ENCODE data around the gene TMX2.
"Not testable (repeated sequence)": the region's sequence is repeated elsewhere in the genome, so short reads cannot be mapped to it uniquely, and the experiment has no call there.

The TMX2 gene, protein sequence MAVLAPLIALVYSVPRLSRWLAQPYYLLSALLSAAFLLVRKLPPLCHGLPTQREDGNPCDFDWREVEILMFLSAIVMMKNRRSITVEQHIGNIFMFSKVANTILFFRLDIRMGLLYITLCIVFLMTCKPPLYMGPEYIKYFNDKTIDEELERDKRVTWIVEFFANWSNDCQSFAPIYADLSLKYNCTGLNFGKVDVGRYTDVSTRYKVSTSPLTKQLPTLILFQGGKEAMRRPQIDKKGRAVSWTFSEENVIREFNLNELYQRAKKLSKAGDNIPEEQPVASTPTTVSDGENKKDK

DNA sequence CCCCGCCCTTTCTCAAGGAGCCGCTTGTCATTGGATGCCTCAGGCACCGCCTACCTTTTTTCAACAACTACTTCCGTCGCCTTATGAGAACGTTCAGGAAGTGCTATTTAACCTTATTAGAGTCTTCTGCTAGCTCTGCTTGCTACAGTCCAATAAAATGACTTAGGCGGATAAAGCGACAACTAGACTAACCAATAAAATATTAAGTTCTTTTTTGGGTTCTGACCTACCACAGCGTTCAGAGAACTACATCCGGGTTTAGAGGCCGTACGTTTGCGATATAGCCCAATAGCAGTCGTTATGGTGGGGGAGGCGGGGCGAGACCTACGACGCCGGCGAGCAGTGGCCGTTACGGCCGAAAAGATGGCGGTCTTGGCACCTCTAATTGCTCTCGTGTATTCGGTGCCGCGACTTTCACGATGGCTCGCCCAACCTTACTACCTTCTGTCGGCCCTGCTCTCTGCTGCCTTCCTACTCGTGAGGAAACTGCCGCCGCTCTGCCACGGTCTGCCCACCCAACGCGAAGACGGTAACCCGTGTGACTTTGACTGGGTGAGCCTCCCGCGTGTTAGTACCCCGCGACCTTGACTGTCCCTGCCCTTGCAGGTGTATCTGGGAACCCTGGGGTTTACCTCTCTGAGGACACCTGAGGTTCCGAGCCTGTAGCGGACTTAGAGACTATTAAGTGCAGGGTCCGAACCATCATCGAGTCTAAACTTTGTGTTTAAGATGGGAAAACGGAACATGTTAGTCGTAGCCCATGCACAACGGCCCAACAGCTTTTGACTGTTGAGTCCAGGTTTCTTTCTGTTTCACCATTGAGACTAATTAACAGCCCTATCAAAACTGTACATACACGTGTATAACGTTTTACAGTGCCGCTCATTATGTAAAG lies at the start of gene TMX2:
TMX2 (plus strand) TSS at position 338 of the 895 bp plus-strand sequence; CDS start at position 364, 26 bp downstream.
- peak; percentile 90 for DNase-seq

- no peak for DNase-seq
These were observed 49.5 kb upstream of the TMX2 start for GRCh38 chr11:57662893-57663292.

DNA sequence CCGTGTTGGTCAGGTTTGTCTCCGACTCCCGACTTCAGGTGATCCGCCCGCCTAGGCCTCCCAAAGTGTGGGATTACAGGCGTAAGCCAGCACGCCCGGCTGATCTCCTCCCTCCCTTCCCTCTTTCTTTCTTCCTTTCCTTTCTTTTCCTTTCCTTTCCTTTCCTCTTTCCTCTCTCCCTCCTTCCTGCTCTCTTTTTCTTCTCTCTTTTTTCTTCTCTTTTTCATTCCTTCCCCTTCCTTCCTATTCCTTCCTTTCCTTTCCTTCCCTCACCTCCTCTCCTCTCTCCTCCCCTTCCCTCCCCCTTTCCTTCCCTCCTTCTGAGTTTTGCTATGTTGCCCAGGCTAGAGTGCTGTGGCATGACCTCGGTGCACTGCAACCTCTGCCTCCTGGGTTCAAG lies 48.4 kb upstream of the TMX2 start:
- no peak for DNase-seq

- peak; percentile 94 for DNase-seq
These were observed 45.2 kb upstream of the TMX2 start for GRCh38 chr11:57667117-57667735.

GRCh38 chr11:57667736-57668433 lies 44.5 kb upstream of the TMX2 start, which contains the start of gene ZDHHC5:
Gene ZDHHC5 (plus strand): TSS chr11:57668114. CDS start chr11:57673091, 4,977 bp downstream.
- DNase-seq = peak; percentile 99

DNA sequence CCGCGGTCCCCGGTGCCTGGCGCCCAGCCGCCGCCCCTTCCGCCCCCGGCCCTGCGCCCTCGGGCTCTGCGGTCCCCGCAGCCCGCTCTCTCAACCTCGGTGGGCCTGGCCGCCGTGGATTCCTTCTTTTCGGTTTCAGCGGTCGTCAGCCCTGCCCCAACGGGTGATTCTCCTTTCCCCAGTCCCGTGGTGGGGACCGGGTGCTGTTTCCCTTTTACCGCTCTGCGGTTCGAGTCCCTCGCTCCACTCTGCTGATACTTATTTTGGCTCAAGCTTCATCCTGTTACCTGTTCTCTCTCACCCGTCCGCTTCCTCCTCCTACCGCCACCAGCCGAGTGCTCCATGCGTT lies 44.0 kb upstream of the TMX2 start:
- DNase-seq = no peak

GRCh38 chr11:57674251-57674650 lies 38.1 kb upstream of the TMX2 start:
- DNase-seq = no peak

- no peak for DNase-seq
These were observed 37.0 kb upstream of the TMX2 start for GRCh38 chr11:57675176-57675941.

DNA sequence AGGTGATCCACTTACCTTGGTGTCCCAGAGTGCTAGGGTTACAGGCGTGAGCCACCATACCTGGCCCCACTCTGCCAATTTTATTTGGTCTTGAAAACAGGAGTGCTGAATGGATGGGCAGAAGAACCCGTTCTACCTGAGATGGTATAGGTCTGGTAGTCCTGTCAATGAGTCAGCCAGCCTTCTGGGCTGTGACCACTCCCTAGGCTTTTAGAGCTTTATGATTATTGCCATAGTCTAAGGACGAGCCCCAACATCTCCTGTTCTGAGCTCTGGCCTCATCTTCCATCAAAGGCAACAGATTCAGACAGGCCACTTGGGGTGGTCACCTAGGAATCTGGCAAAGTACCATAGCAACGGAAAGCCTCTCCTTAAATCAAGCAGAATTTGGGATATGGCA lies 33.0 kb upstream of the TMX2 start:
- DNase-seq = no peak

DNA sequence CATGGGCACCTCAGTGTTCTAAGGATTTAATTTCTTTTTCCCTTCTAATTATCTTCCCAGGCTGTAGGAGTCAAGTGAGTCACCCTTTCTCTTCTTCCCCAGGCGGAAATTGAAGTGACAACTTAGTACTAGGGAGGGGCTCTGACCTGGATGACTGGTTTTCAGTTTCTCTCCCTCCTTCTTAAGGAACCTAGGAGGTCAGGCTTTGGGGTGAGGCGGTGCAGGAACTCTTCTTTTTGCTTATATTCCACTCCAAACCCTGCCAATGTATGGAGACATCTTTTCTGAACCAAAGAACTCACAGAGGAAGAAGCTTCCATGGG lies 31.9 kb upstream of the TMX2 start:
- DNase-seq = no peak

DNA sequence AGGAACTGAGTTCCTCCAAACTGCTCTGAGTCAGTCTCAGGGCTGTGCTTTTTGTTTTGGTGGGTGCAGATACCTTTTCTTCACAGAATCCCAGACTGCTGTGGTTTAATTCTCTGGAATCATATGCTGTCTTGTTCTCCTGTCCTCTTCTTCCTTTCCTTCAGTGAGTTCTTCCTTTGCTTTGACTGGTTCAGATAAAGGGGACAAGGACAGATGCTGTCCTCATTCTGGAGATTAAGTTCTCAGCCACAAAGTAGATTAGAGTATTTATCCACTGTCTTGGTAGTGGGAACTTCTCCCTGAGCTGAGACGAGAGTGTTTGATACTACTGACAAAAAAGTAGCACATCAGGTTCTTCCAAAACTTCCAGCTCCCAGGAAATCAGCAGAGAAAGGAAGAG lies 31.2 kb upstream of the TMX2 start:
- no peak for DNase-seq

DNA sequence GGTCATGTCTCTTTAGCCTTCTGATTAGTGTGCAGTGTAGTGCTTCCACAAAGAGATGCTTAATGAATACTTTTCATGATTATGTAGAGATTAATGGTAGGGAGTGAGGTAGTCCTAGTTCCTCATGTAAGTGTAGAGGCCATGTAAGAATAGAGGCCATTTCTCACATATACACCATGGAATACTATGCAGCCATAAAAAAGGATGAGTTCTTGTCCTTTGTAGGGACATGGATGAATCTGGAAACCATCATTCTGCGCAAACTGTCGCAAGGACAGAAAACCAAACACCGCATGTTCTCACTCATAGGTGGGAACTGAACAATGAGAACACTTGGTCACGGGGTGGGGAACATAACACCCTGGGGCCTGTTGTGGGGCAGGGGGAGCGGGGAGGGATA lies 21.9 kb upstream of the TMX2 start:
- DNase-seq = not testable (repeated sequence)

- DNase-seq = no peak
These were observed 13.5 kb upstream of the TMX2 start for GRCh38 chr11:57698843-57699365.

- DNase-seq = no peak
These were observed 12.6 kb upstream of the TMX2 start for GRCh38 chr11:57699813-57700212.

GRCh38 chr11:57700425-57700824 lies 12.0 kb upstream of the TMX2 start:
- DNase-seq = no peak

GRCh38 chr11:57703341-57703740 lies 9.1 kb upstream of the TMX2 start:
- DNase-seq = no peak

DNA sequence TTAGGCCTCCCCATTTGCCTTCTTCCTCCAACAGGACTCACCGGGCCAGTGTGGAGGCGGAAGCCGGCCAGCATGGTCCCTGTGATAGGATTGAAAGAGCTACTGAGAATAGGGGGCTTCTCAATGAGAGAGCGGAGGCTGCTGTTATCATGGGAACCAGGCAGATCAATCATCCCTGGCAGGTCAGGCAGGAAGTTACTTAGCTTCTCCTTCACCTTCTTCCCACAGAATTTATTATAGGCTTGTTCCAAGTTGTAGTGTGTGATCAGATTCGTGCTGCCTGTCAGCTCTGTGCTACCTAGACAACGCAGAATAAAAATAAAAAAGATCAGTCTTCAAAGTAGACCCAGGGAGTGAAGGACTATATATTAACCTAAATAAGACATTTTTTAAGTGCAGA lies 7.5 kb upstream of the TMX2 start:
- DNase-seq = no peak

DNA sequence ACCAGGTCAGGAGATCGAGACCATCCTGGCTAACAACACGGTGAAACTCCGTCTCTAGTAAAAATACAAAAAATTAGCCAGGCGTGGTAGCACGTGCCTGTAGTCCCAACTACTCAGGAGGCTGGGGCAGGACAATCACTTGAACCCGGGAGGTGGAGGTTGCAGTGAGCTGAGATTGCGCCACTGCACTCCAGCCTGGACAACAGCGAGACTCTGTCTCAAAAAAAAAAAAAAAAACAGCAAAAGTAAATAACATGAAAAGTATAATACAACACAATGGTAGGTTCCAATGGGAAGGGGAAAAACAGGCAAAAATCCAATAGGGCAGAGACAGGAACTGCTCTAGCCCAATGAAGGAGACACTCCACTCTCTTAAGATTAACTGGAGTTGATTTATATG lies 7.0 kb upstream of the TMX2 start:
- not testable (repeated sequence) for DNase-seq

- no peak for DNase-seq
These were observed 2.5 kb upstream of the TMX2 start for GRCh38 chr11:57709802-57710367.

DNA sequence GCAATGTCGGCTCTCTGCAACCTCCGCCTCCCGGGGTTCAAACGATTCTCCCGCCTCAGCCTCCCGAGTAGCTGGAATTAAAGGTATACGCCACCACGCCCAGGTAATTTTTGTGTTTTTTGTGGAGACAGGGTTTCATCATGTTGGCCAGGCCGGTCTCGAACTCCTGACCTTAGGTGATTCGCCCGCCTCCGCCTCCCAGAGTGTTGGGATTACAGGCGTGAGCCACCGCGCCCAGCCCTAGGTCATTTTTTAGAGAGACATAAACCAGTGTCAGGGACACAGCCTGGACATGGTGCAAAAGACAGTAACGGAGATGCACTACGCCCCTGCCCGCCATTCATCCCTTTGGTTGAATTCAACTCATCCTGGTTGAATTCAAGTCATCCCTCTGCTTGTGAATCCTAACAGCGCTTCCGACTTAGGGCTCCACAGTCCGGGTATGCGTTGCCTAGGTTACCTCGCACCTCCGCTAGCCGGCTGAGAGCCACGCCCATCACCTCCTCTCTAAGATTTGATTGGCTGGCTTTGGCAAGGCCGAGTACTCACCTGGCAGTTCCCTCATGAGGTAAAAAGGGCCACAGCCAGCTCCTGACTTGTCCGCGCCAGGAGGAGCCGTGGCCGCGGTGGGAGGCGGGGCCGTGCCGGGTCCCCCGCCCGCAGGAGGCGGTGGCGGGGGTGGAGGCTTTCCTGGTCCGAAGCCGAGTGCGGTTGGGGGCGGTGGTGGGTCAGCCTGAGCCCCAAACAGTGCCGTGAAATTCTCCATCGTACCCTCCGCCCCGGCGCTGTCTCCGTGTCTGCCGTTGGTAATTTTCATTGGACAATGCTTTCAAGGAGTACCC lies 758 bp upstream of the TMX2 start, which contains the start of gene MED19:
MED19 (minus strand) TSS at position 802 of the 842 bp plus-strand sequence; CDS start at position 766, 36 bp downstream.
- DNase-seq = peak; percentile 88

- no peak for DNase-seq
These were observed 1.4 kb downstream of the TMX2 start for GRCh38 chr11:57713835-57714234.
